H1 (cell line): ENCODE results near the gene NPAS4. TPM values are rescaled to one million over a fixed set of nuclear protein-coding genes. Genes with fewer than 3 reads are reported as not detected.

Source experiments
- CTCF ChIA-PET: fragments of 300-600 bp; sonication (Branson Sonifier 250); formaldehyde crosslinking; loops from one replicate; lab custom pipeline; 2021; ENCODE audit not compliant: partially characterized antibody; lab: Charles Lee
- POLR2A ChIA-PET: fragments of 300-600 bp; sonication (Branson Sonifier 250); formaldehyde crosslinking; loops from one replicate; lab custom pipeline; 2021; ENCODE audit warnings: inconsistent platforms; ENCODE audit not compliant: partially characterized antibody; lab: Charles Lee
- DNase-seq, 2 experiments: peaks; one replicate each; pipeline versions ENCODE4 v3.0.0 to v3.0.0-alpha.2; 2010 to 2022; ENCODE audit warnings: low spot score in 2 of 2, low read depth in 1 of 2, mixed read lengths in 1 of 2
- FAIRE-seq: peaks from 2 replicates; lab custom pipeline; 2011; peaks lifted over from hg19 to GRCh38; lab: Jason Lieb, UNC
- H2AFZ ChIP-seq: 2 replicates; pipeline ENCODE4 v1.8.1; 2012; ENCODE audit warnings: low read length, inconsistent platforms
- H2AK5ac ChIP-seq: 2 replicates; pipeline ENCODE4 v1.6.1; 2013; ENCODE audit warnings: low read depth, low read length
- H2BK120ac ChIP-seq: replicated peaks from 2 replicates; pipeline ENCODE3; 2013; ENCODE audit warnings: low read depth, low read length, inconsistent platforms
- H2BK12ac ChIP-seq: 2 replicates; pipeline ENCODE4 v1.6.1; 2013; ENCODE audit warnings: low read depth, low read length
- H2BK15ac ChIP-seq: 2 replicates; pipeline ENCODE4 v1.6.1; 2013; ENCODE audit warnings: low read length
- H2BK20ac ChIP-seq: 2 replicates; pipeline ENCODE4 v1.6.1; 2013; ENCODE audit warnings: low read length
- H2BK5ac ChIP-seq: 2 replicates; pipeline ENCODE4 v1.6.1; 2013; ENCODE audit warnings: low read depth, low read length
- H3K14ac ChIP-seq: 2 replicates; pipeline ENCODE4 v1.6.1; 2013; ENCODE audit warnings: inconsistent platforms; ENCODE audit not compliant: insufficient read length
- H3K18ac ChIP-seq: 2 replicates; pipeline ENCODE4 v1.6.1; 2013; ENCODE audit warnings: low read length; ENCODE audit errors: extremely low read depth
- H3K23ac ChIP-seq: 2 replicates; pipeline ENCODE4 v1.6.1; 2013; ENCODE audit warnings: inconsistent platforms; ENCODE audit not compliant: insufficient read length
- H3K23me2 ChIP-seq: 2 replicates; pipeline ENCODE4 v1.6.1; 2013; ENCODE audit warnings: low read depth, low read length
- H3K27ac ChIP-seq: 2 replicates; pipeline ENCODE4 v1.6.1; 2011; ENCODE audit warnings: low read depth, low read length, inconsistent platforms
- H3K27me3 ChIP-seq, 4 experiments: replicated peaks in 1 of 4; 1 replicate in 1 of 4; 2 replicates in 3 of 4; pipeline versions ENCODE4 v1.6.1 to v1.8.1; 2011 to 2013; ENCODE audit warnings: low read length in 3 of 4, mild to moderate bottlenecking in 3 of 4, inconsistent platforms in 2 of 4, mixed read lengths in 2 of 4, moderate library complexity in 1 of 4; ENCODE audit not compliant: control insufficient read depth in 3 of 4, insufficient read depth in 3 of 4; ENCODE audit errors: extremely low read depth in 1 of 4
- H3K36me3 ChIP-seq, 4 experiments: 2 replicates each; pipeline versions ENCODE4 v1.6.1 to v1.8.1; 2011 to 2013; ENCODE audit warnings: mild to moderate bottlenecking in 4 of 4, low read length in 3 of 4, moderate library complexity in 2 of 4, control low read depth in 1 of 4, inconsistent platforms in 1 of 4; ENCODE audit not compliant: insufficient read depth in 4 of 4, control insufficient read depth in 2 of 4
- H3K4ac ChIP-seq: replicated peaks from 2 replicates; pipeline ENCODE3; 2013; ENCODE audit warnings: low read length, low read depth, mixed read lengths, inconsistent platforms; ENCODE audit not compliant: insufficient read length
- H3K4me1 ChIP-seq, 4 experiments: replicated peaks in 1 of 4; 1 replicate in 1 of 4; 2 replicates in 3 of 4; pipeline versions ENCODE4 v1.6.1 to v1.8.1; 2011 to 2013; ENCODE audit warnings: low read length in 3 of 4, inconsistent platforms in 2 of 4, mixed read lengths in 1 of 4; ENCODE audit not compliant: insufficient read depth in 4 of 4, control insufficient read depth in 3 of 4
- H3K4me2 ChIP-seq, 2 experiments: 2 replicates each; pipeline versions ENCODE4 v1.6.1 to v1.8.1; 2011 to 2013; ENCODE audit warnings: low read depth in 2 of 2, low read length in 2 of 2, control low read depth in 1 of 2, inconsistent platforms in 1 of 2, mild to moderate bottlenecking in 1 of 2; ENCODE audit not compliant: insufficient read depth in 1 of 2
- H3K4me3 ChIP-seq, 4 experiments: fragments of 200-600, 300-600 bp in 1 of 4; sonication (generic), shearing (Covaris generic), sonication (Bioruptor Twin) in 1 of 4; 2 replicates each; pipeline versions ENCODE4 v1.5.1 to v1.8.1; 2011 to 2016; ENCODE audit warnings: low read length in 4 of 4, low read depth in 3 of 4, control low read depth in 2 of 4, inconsistent platforms in 2 of 4, mild to moderate bottlenecking in 2 of 4, mixed read lengths in 1 of 4, moderate library complexity in 1 of 4; ENCODE audit not compliant: insufficient read depth in 2 of 4; ENCODE audit errors: extremely low read depth in 1 of 4
- H3K56ac ChIP-seq: replicated peaks from 2 replicates; pipeline ENCODE3; 2013; ENCODE audit warnings: low read depth, mild to moderate bottlenecking, mixed read lengths, low read length, inconsistent platforms; ENCODE audit not compliant: insufficient read length
- H3K79me1 ChIP-seq: 2 replicates; pipeline ENCODE4 v1.6.1; 2013; ENCODE audit warnings: low read depth, low read length, control low read depth
- H3K79me2 ChIP-seq, 2 experiments: 2 replicates each; pipeline versions ENCODE4 v1.6.1 to v1.8.1; 2012 to 2013; ENCODE audit warnings: low read length in 2 of 2, mild to moderate bottlenecking in 2 of 2, inconsistent platforms in 1 of 2; ENCODE audit not compliant: insufficient read depth in 2 of 2, control insufficient read depth in 1 of 2
- H3K9ac ChIP-seq, 4 experiments: replicated peaks in 1 of 4; 1 replicate in 1 of 4; 2 replicates in 3 of 4; pipeline versions ENCODE4 v1.6.1 to v1.8.1; 2011 to 2013; ENCODE audit warnings: low read depth in 3 of 4, low read length in 3 of 4, control low read depth in 2 of 4, mild to moderate bottlenecking in 2 of 4, moderate library complexity in 2 of 4, inconsistent platforms in 1 of 4; ENCODE audit errors: extremely low read depth in 1 of 4
- H3K9me3 ChIP-seq, 2 experiments: 2 replicates each; pipeline versions ENCODE4 v1.6.1 to v1.8.1; 2012 to 2013; ENCODE audit warnings: mild to moderate bottlenecking in 2 of 2, moderate library complexity in 2 of 2, control low read depth in 1 of 2, inconsistent platforms in 1 of 2, low read depth in 1 of 2, low read length in 1 of 2, mixed read lengths in 1 of 2; ENCODE audit not compliant: insufficient read depth in 2 of 2
- H4K20me1 ChIP-seq, 2 experiments: replicated peaks in 1 of 2; 2 replicates each; pipeline versions ENCODE3 to v1.8.1; 2011 to 2013; ENCODE audit warnings: inconsistent platforms in 2 of 2, low read length in 2 of 2, mild to moderate bottlenecking in 1 of 2; ENCODE audit not compliant: insufficient read depth in 2 of 2, control insufficient read depth in 1 of 2
- H4K5ac ChIP-seq: 2 replicates; pipeline ENCODE4 v1.6.1; 2013; ENCODE audit warnings: low read length, low read depth, mixed read lengths, inconsistent platforms; ENCODE audit not compliant: insufficient read length
- H4K8ac ChIP-seq: 2 replicates; pipeline ENCODE4 v1.8.0; 2013; ENCODE audit warnings: mild to moderate bottlenecking, moderate library complexity, low read length, inconsistent platforms; ENCODE audit not compliant: insufficient read depth; ENCODE audit errors: extremely low read depth
- H4K91ac ChIP-seq: replicated peaks from 2 replicates; pipeline ENCODE3; 2013; ENCODE audit warnings: low read length, mixed read lengths, inconsistent platforms; ENCODE audit not compliant: insufficient read length
- BCL11A ChIP-seq, 2 experiments: IDR thresholded peaks; one replicate each; pipeline ENCODE4 v1.6.1; 2011; ENCODE audit warnings: low read depth in 2 of 2, low read length in 2 of 2, mild to moderate bottlenecking in 2 of 2
- CHD1 ChIP-seq: IDR thresholded peaks from 2 replicates; pipeline ENCODE4 v1.6.1; 2012; ENCODE audit warnings: low read depth, low read length, improper control_type of control experiment
- EGR1 ChIP-seq: IDR thresholded peaks from 2 replicates; pipeline ENCODE4 v1.6.1; 2011; ENCODE audit warnings: low read depth, low read length, borderline replicate concordance
- KDM5A ChIP-seq: fragments of 200-600 bp; IDR thresholded peaks from 2 replicates; pipeline ENCODE4 v1.7.1; 2012; ENCODE audit warnings: mild to moderate bottlenecking, low read length, inconsistent platforms, mixed read lengths
- NRF1 ChIP-seq: IDR thresholded peaks from 2 replicates; pipeline ENCODE4 v1.6.1; 2011; ENCODE audit warnings: mild to moderate bottlenecking, low read depth, low read length, improper control_type of control experiment
- SAP30 ChIP-seq: fragments of 300-600 bp; sonication (generic); IDR thresholded peaks from 2 replicates; pipeline ENCODE4 v1.7.1; 2012; ENCODE audit warnings: low read length, moderate library complexity, mild to moderate bottlenecking, inconsistent platforms; ENCODE audit not compliant: insufficient read depth, insufficient replicate concordance
- SIN3A ChIP-seq, 2 experiments: IDR thresholded peaks in 1 of 2; conservative IDR thresholded peaks in 1 of 2; 2 replicates each; pipeline ENCODE4 v1.6.1; 2011 to 2012; ENCODE audit warnings: low read length in 2 of 2, improper control_type of control experiment in 1 of 2, low read depth in 1 of 2, mild to moderate bottlenecking in 1 of 2
- SRF ChIP-seq: IDR thresholded peaks from 2 replicates; pipeline ENCODE4 v1.6.1; 2011; ENCODE audit warnings: mild to moderate bottlenecking, low read depth, low read length, moderate library complexity
- TAF1 ChIP-seq: IDR thresholded peaks from 2 replicates; pipeline ENCODE4 v1.6.1; 2011; ENCODE audit warnings: mild to moderate bottlenecking, low read depth, low read length
- TAF7 ChIP-seq: optimal IDR thresholded peaks from 2 replicates; pipeline ENCODE3; 2011; ENCODE audit warnings: low read depth, mild to moderate bottlenecking, inconsistent platforms, low read length, moderate library complexity, borderline replicate concordance
- TBP ChIP-seq: IDR thresholded peaks from 2 replicates; pipeline ENCODE4 v1.6.1; 2011; ENCODE audit warnings: low read depth, low read length, improper control_type of control experiment
- WGBS, 2 experiments: shearing (Covaris generic) in 1 of 2; methylation state at CpG; one replicate each; pipeline versions ENCODE4 v1.1.6 to v1.1.7; 2013 to 2015; ENCODE audit warnings: low lambda C conversion rate in 2 of 2, mixed read lengths in 2 of 2, inconsistent platforms in 1 of 2, low coverage in 1 of 2, missing lambda C conversion rate in 1 of 2; ENCODE audit not compliant: insufficient replicate concordance in 2 of 2, insufficient coverage in 1 of 2, insufficient read length in 1 of 2; ENCODE audit errors: extremely low coverage in 1 of 2, missing lambda C conversion rate in 1 of 2; 5-methylcytosine and 5-hydroxymethylcytosine counted together
- polyA plus RNA-seq, 7 experiments: library from polyadenylated mRNA; depleted of rRNA in 3 of 7; stranded (reverse) in 5 of 7; unstranded in 2 of 7; fragments of >200 nt in 5 of 7; fragments of 200-250 nt in 2 of 7; gene quantifications; 1 replicate in 5 of 7; 2 replicates in 1 of 7; 4 replicates in 1 of 7; pipeline versions ENCODE4 v1.2.1 to v1.2.3, GENCODE V29; 2011 to 2013; ENCODE audit warnings: missing spikeins in 2 of 7, mixed read lengths in 2 of 7
- total RNA-seq: library from RNA; stranded (reverse); fragmentation: NEBNext Ultra II Directional; extraction: Animal tissue kit (Norgen Biotek cat#: 25700); gene quantifications from 2 replicates; pipeline ENCODE4 v1.2.1, GENCODE V29; 2021
- TF ChIP-seq, protein P1 (sequence below): IDR thresholded peaks from 2 replicates; pipeline ENCODE4 v1.6.1; 2012; ENCODE audit warnings: inconsistent platforms
- TF ChIP-seq, protein P2 (sequence below): IDR thresholded peaks from 2 replicates; pipeline ENCODE4 v1.6.1; 2012; ENCODE audit warnings: low read length, inconsistent platforms

The NPAS4 gene
- total and polyA plus RNA-seq, 2 of the 8 experiments (the other 6 are each of a cell fraction or from before 2014, with no cell fraction given) = 0.73 to 0.99 TPM

DNA sequence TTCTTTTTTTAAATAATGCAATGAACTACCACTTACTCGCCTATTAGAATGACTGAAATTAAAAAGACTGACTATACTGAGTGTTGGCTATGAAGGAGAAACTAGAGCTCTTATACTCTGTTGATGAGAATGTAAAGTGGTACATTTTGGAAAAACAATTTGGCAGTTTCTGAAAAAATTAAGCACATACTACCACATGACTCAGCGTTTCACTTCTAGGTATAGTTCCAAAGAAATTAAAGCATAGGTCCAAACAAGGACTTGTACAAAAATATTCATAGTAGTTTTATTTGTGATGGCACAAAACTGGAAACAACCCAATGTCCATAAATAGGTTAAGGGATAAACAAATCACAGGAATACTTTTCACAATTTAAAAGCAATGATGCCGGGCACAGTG is 26.9 kb upstream of the NPAS4 start:
- ChIA-PET CTCF (interaction anchor here (0.6 to 0.8 kb wide), 4 partner anchors 8 to 31 kb away, joined by 3 to 6 read pairs (median 3); no protein-coding TSS in a partner anchor), POLR2A (no interaction called here)
- Histone ChIP-seq H2AFZ (no peak overlapping the region), H4K91ac (no peak overlapping the region), H2BK12ac (no peak overlapping the region), H3K14ac (no peak overlapping the region), H2BK15ac (no peak overlapping the region), H2AK5ac (no peak overlapping the region), H3K56ac (no peak overlapping the region), H2BK5ac (no peak overlapping the region), H4K5ac (no peak overlapping the region), H3K23me2 (no peaks in the 10 kb centered on the region), H3K4me1 (no peaks in the 10 kb centered on the region), H3K27ac (no peak overlapping the region), H3K27me3 (no peaks in the 10 kb centered on the region), H3K9ac (no peak overlapping the region), H3K4me3 (no peak overlapping the region), H3K36me3 (no peaks in the 10 kb centered on the region), H3K9me3 (no peaks in the 10 kb centered on the region), H2BK120ac (no peak overlapping the region), H4K8ac (no peak overlapping the region), H4K20me1 (no peaks in the 10 kb centered on the region), H3K79me1 (no peaks in the 10 kb centered on the region), H3K79me2 (no peaks in the 10 kb centered on the region), H3K18ac (no peak overlapping the region), H2BK20ac (no peak overlapping the region), H3K4ac (no peak overlapping the region), H3K23ac (no peak overlapping the region), H3K4me2 (no peak overlapping the region)
- 66% methylated on average over 3 of the region's 3 CpGs; no CpG with 5 or more reads in 1 of the 2 experiments for WGBS, 2 experiments
- DNase-seq (no peak), FAIRE-seq (no peak)
- TF ChIP-seq TAF1 (no peak), EGR1 (no peak), KDM5A (no peak), BCL11A (IDR thresholded peaks at IDR 0.05; ENCODE audit: low read depth in 2 of 2, low read length in 2 of 2) (no peak), SIN3A (conservative IDR thresholded peaks at IDR 0.05 in 1 of 2, IDR thresholded peaks at IDR 0.05 in 1 of 2; ENCODE audit: low read depth in 1 of 2, low read length in 2 of 2) (no peak), SRF (no peak), TAF7 (no peak), TBP (no peak), NRF1 (no peak), SAP30 (no peak), CHD1 (no peak)
- TF ChIP-seq, protein P1, sequence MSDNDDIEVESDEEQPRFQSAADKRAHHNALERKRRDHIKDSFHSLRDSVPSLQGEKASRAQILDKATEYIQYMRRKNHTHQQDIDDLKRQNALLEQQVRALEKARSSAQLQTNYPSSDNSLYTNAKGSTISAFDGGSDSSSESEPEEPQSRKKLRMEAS = no peak
- TF ChIP-seq, protein P2, sequence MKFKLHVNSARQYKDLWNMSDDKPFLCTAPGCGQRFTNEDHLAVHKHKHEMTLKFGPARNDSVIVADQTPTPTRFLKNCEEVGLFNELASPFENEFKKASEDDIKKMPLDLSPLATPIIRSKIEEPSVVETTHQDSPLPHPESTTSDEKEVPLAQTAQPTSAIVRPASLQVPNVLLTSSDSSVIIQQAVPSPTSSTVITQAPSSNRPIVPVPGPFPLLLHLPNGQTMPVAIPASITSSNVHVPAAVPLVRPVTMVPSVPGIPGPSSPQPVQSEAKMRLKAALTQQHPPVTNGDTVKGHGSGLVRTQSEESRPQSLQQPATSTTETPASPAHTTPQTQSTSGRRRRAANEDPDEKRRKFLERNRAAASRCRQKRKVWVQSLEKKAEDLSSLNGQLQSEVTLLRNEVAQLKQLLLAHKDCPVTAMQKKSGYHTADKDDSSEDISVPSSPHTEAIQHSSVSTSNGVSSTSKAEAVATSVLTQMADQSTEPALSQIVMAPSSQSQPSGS = no peak
